GM12878 (cell line): ENCODE measurements around the gene FLT3LG. TPM values are rescaled to one million over a fixed set of nuclear protein-coding genes. Genes with fewer than 3 reads are reported as not detected.

ENCODE experiments used
- BCL11A ChIP-seq: IDR thresholded peaks from 2 replicates; pipeline ENCODE4 v1.6.1; 2011; ENCODE audit warnings: low read depth, low read length
- CREB1 ChIP-seq: IDR thresholded peaks from 2 replicates; pipeline ENCODE4 v1.6.1; 2012; ENCODE audit warnings: low read depth, mild to moderate bottlenecking, inconsistent platforms
- E2F4 ChIP-seq: IDR thresholded peaks from 2 replicates; pipeline ENCODE4 v1.6.1; 2012; ENCODE audit warnings: low read depth, low read length, improper control_type of control experiment
- E4F1 ChIP-seq: fragments of 450-650 bp; IDR thresholded peaks from 2 replicates; pipeline ENCODE4 v1.6.1; 2018; ENCODE audit warnings: borderline replicate concordance, mild to moderate bottlenecking; ENCODE audit not compliant: partially characterized antibody
- JUNB ChIP-seq: IDR thresholded peaks from 2 replicates; pipeline ENCODE4 v1.6.1; 2016; ENCODE audit warnings: antibody characterized with exemption, mild to moderate bottlenecking
- MXI1 ChIP-seq: fragments of 150-350 bp; IDR thresholded peaks from 2 replicates; pipeline ENCODE4 v1.6.1; 2011; ENCODE audit warnings: low read depth, mild to moderate bottlenecking, inconsistent platforms, low read length, improper control_type of control experiment
- NR2C2 ChIP-seq: IDR thresholded peaks from 2 replicates; pipeline ENCODE4 v1.6.1; 2011; ENCODE audit warnings: borderline replicate concordance, low read depth; ENCODE audit not compliant: control insufficient read depth, insufficient read length
- NRF1 ChIP-seq: conservative IDR thresholded peaks from 2 replicates; pipeline ENCODE4 v1.6.1; 2011; ENCODE audit warnings: mild to moderate bottlenecking, low read depth, low read length, improper control_type of control experiment
- PKNOX1 ChIP-seq: fragments of 450-650 bp; IDR thresholded peaks from 2 replicates; pipeline ENCODE4 v1.6.1; 2016; ENCODE audit warnings: mild to moderate bottlenecking
- POLR2A ChIP-seq: IDR thresholded peaks from 2 replicates; pipeline ENCODE4 v1.6.1; 2011; ENCODE audit warnings: low read depth, mild to moderate bottlenecking, low read length
- POU2F2 ChIP-seq: IDR thresholded peaks from 3 replicates; pipeline ENCODE4 v1.6.1; 2011; ENCODE audit warnings: low read depth, mild to moderate bottlenecking, low read length, borderline replicate concordance
- RBBP5 ChIP-seq: fragments of 200-600 bp; sonication (generic); conservative IDR thresholded peaks from 2 replicates; pipeline ENCODE4 v1.6.1; 2016
- RELA ChIP-seq: fragments of 450-650 bp; IDR thresholded peaks from 2 replicates; pipeline ENCODE4 v1.8.0; 2014; ENCODE audit warnings: borderline replicate concordance; ENCODE audit not compliant: partially characterized antibody
- REST ChIP-seq: IDR thresholded peaks from 2 replicates; pipeline ENCODE4 v1.6.1; 2012; ENCODE audit warnings: mild to moderate bottlenecking, low read depth, low read length
- SUPT20H ChIP-seq: IDR thresholded peaks from 2 replicates; pipeline ENCODE4 v1.6.1; 2011; ENCODE audit warnings: low read depth, mild to moderate bottlenecking, low read length, moderate library complexity, borderline replicate concordance; ENCODE audit not compliant: control insufficient read depth
- SUZ12 ChIP-seq: fragments of 200-600 bp; sonication (generic); IDR thresholded peaks from one replicate; pipeline ENCODE4 v1.6.1; 2018; ENCODE audit warnings: antibody characterized with exemption, mild to moderate bottlenecking; ENCODE audit not compliant: unreplicated experiment
- TARDBP ChIP-seq: IDR thresholded peaks from 2 replicates; pipeline ENCODE4 v1.6.1; 2016; ENCODE audit warnings: borderline replicate concordance
- TCF7 ChIP-seq: IDR thresholded peaks from 2 replicates; pipeline ENCODE4 v1.6.1; 2014; ENCODE audit warnings: antibody characterized with exemption, borderline replicate concordance
- ZBTB33 ChIP-seq: fragments of 450-650 bp; IDR thresholded peaks from 2 replicates; pipeline ENCODE4 v1.6.1; 2017; ENCODE audit warnings: mild to moderate bottlenecking
- ZNF274 ChIP-seq: IDR thresholded peaks from one replicate; pipeline ENCODE4 v1.8.0; 2011; ENCODE audit not compliant: insufficient read length, insufficient read depth
- polyA plus RNA-seq, 11 experiments: library from polyadenylated mRNA; depleted of rRNA in 4 of 11; unstranded in 6 of 11; stranded (reverse) in 5 of 11; fragments of >200 nt; fragmentation: Nextera tagmentation in 4 of 11; fragmentation: Illumina TruSeq in 1 of 11; extraction: Ambion mirVana in 4 of 11; extraction: Trizol in 1 of 11; gene quantifications; 1 replicate in 1 of 11; 2 replicates in 10 of 11; pipeline versions ENCODE4 v1.2.1 to v1.2.3, GENCODE V29; 2011 to 2016; ENCODE audit warnings: inconsistent platforms in 2 of 11, missing spikeins in 2 of 11, low read depth in 1 of 11
- total RNA-seq, 4 experiments: library from RNA; depleted of rRNA in 3 of 4; stranded (reverse); fragments of >200 nt in 3 of 4; fragmentation: Illumina TruSeq in 1 of 4; extraction: Trizol in 1 of 4; gene quantifications; 2 replicates each; pipeline versions ENCODE4 v1.2.1 to v1.2.3, GENCODE V29; 2013 to 2021

FLT3LG gene
- total and polyA plus RNA-seq, 10 of the 15 experiments (the other 5 are each of a cell fraction or from before 2014, with no cell fraction given): 0.68 to 13.1 (median 4.3) TPM

GRCh38 chr19:49453013-49453756 lies 20.8 kb upstream of the FLT3LG start, which contains the start of gene ALDH16A1 (continued):
- TF ChIP-seq RBBP5 (no peak), RELA (peak; percentile 43), ZBTB33 (no peak), JUNB (no peak), POLR2A (peak; percentile 91), REST (no peak), SUZ12 (no peak), SUPT20H (no peak), TCF7 (no peak), BCL11A (no peak), TARDBP (no peak), ZNF274 (no peak), E4F1 (peak; percentile 6), CREB1 (peak; percentile 71), E2F4 (peak; percentile 89), NR2C2 (no peak), POU2F2 (peak; percentile 80; the same call in 2 of the 3 replicates), MXI1 (peak; percentile 85), NRF1 (peak; percentile 88), PKNOX1 (peak; percentile 76)
